Prostate gland (tissue), 2 donors: Measurements from ENCODE around the gene GSE1.

ENCODE experiments used
- POLR2AphosphoS5 ChIP-seq: sonication (generic); formaldehyde crosslinking; IDR thresholded peaks from one replicate; pipeline ENCODE4 v1.6.1; 2017; ENCODE audit warnings: antibody characterized with exemption
- TF ChIP-seq, protein P1 (sequence below), 4 experiments: fragments of 200-600 bp in 2 of 4; fragments of 450-650 bp in 2 of 4; sonication (generic) in 2 of 4; IDR thresholded peaks; 1 replicate in 3 of 4; 2 replicates in 1 of 4; pipeline ENCODE4 v1.5.1; 2016 to 2019; ENCODE audit warnings: antibody characterized with exemption in 4 of 4, mild to moderate bottlenecking in 2 of 4, moderate library complexity in 2 of 4

DNA sequence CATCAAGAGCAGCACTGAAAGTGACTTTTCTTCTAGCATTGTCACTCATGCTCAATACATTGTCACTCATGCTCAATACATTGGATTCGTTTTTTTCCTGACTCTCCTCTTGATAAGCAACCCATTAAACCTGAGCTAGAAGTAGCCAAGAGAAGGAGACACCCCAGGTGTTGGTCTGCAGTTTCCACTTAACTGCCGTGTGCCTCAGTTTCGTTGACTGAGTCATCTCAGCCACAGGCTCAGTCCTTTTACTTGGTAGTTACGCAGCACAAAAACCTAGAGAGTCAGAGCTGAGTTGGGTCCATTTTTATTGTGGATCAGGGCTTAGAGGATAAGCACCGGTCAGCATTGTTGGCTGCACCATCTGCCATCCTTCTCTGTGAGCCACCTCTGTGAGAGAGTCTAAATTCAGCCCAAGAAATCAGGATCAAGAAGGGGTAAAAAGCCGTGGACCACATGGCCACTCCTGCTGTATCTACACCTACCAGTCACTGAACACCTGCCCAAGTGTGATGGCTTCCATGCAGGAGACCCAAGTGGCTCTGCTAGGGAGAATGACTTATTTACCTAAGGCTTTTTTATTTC lies 64.4 kb downstream of the GSE1 start:
- TF ChIP-seq, protein P1, sequence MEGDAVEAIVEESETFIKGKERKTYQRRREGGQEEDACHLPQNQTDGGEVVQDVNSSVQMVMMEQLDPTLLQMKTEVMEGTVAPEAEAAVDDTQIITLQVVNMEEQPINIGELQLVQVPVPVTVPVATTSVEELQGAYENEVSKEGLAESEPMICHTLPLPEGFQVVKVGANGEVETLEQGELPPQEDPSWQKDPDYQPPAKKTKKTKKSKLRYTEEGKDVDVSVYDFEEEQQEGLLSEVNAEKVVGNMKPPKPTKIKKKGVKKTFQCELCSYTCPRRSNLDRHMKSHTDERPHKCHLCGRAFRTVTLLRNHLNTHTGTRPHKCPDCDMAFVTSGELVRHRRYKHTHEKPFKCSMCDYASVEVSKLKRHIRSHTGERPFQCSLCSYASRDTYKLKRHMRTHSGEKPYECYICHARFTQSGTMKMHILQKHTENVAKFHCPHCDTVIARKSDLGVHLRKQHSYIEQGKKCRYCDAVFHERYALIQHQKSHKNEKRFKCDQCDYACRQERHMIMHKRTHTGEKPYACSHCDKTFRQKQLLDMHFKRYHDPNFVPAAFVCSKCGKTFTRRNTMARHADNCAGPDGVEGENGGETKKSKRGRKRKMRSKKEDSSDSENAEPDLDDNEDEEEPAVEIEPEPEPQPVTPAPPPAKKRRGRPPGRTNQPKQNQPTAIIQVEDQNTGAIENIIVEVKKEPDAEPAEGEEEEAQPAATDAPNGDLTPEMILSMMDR (IDR thresholded peaks at IDR 0.05) = no peak
- TF ChIP-seq POLR2AphosphoS5 = no peak
